Activated naive CD8-positive, alpha-beta T cell treated with anti-CD3 and anti-CD28 coated beads, Interleukin-2, amount 50 U/mL, for 24 hours (primary cell): ENCODE data around the gene PMM2.
"Not testable (repeated sequence)": the region's sequence is repeated elsewhere in the genome, so short reads cannot be mapped to it uniquely, and the experiment has no call there.

Experiments
- ATAC-seq: fragments of 150-1000 bp; cut with Tn5 transposase; one replicate; pipeline ENCODE4 v1.10.0; 2021
- DNase-seq: peaks from one replicate; pipeline ENCODE4 v3.0.0; 2021
- H3K27ac Mint-ChIP-seq: one replicate; pipeline ENCODE4 v1.8.0; 2021; ENCODE audit warnings: mild to moderate bottlenecking, mixed read lengths
- H3K27me3 Mint-ChIP-seq: one replicate; pipeline ENCODE4 v1.8.0; 2021; ENCODE audit warnings: mixed read lengths
- H3K36me3 Mint-ChIP-seq: one replicate; pipeline ENCODE4 v1.8.0; 2021; ENCODE audit warnings: low read depth, mixed read lengths
- H3K4me1 Mint-ChIP-seq: one replicate; pipeline ENCODE4 v1.8.0; 2021; ENCODE audit warnings: mixed read lengths
- H3K4me3 Mint-ChIP-seq: one replicate; pipeline ENCODE4 v1.8.0; 2021; ENCODE audit warnings: mild to moderate bottlenecking, moderate library complexity, mixed read lengths
- H3K9me3 Mint-ChIP-seq: one replicate; pipeline ENCODE4 v1.8.0; 2021; ENCODE audit warnings: mixed read lengths

PMM2 gene

GRCh38 chr16:8797364-8798173, at the start of gene PMM2, which contains the start of gene TMEM186:
TSS of gene PMM2 (plus strand) at chr16:8797839. CDS start at chr16:8797883, 44 bp downstream.
TSS of gene TMEM186 (minus strand) at chr16:8797639. CDS start at chr16:8797614, 25 bp downstream.
- no peaks in the 10 kb centered on the region for H3K9me3 Mint-ChIP-seq
- peak within 1 kb of the TSS; percentile 94 for H3K4me3 Mint-ChIP-seq
- peak within 1 kb of the TSS; percentile 94 for H3K27ac Mint-ChIP-seq
- peaks cover 2% of the 10 kb centered on the region for H3K27me3 Mint-ChIP-seq
- peak; percentile 94 for DNase-seq
- H3K36me3 Mint-ChIP-seq: peaks cover 35% of the 10 kb centered on the region
- peaks cover 44% of the 10 kb centered on the region for H3K4me1 Mint-ChIP-seq
- ATAC-seq: peak; percentile 95

- peaks cover 10% of the 10 kb centered on the region for H3K36me3 Mint-ChIP-seq
- not testable (repeated sequence) for H3K27me3 Mint-ChIP-seq, H3K4me1 Mint-ChIP-seq, ATAC-seq, H3K4me3 Mint-ChIP-seq, H3K27ac Mint-ChIP-seq, H3K9me3 Mint-ChIP-seq, DNase-seq
Measured at GRCh38 chr16:8748944-8749343, 48.7 kb upstream of the PMM2 start.

- Mint-ChIP-seq H3K9me3 (no peaks in the 10 kb centered on the region), H3K27me3 (no peaks in the 10 kb centered on the region), H3K27ac (no peak overlapping the region)
Measured at GRCh38 chr16:8751481-8752311, 45.9 kb upstream of the PMM2 start.

GRCh38 chr16:8752706-8753105, 44.9 kb upstream of the PMM2 start:
- DNase-seq: no peak
- Mint-ChIP-seq H3K27me3 (no peaks in the 10 kb centered on the region), H3K36me3 (peaks cover 3% of the 10 kb centered on the region), H3K4me3 (no peak overlapping the region), H3K9me3 (no peaks in the 10 kb centered on the region), H3K27ac (no peak overlapping the region), H3K4me1 (no peaks in the 10 kb centered on the region)
- no peak for ATAC-seq

More at GRCh38 chr16:8751481-8752311, 45.9 kb upstream of the PMM2 start:
- no peaks in the 10 kb centered on the region for H3K4me1 Mint-ChIP-seq
- DNase-seq (no peak), ATAC-seq (no peak)
- no peak overlapping the region for H3K4me3 Mint-ChIP-seq
- H3K36me3 Mint-ChIP-seq: peaks cover 6% of the 10 kb centered on the region

GRCh38 chr16:8753416-8754054, 44.1 kb upstream of the PMM2 start:
- no peaks in the 10 kb centered on the region for H3K9me3 Mint-ChIP-seq
- ATAC-seq (no peak), DNase-seq (no peak)
- no peak overlapping the region for H3K4me3 Mint-ChIP-seq
- H3K27ac Mint-ChIP-seq: no peak overlapping the region
- no peaks in the 10 kb centered on the region for H3K4me1 Mint-ChIP-seq
- H3K36me3 Mint-ChIP-seq: peaks cover 4% of the 10 kb centered on the region
- no peaks in the 10 kb centered on the region for H3K27me3 Mint-ChIP-seq

- no peaks in the 10 kb centered on the region for H3K9me3 Mint-ChIP-seq
- DNase-seq: no peak
- no peak overlapping the region for H3K27ac Mint-ChIP-seq
Measured at GRCh38 chr16:8756755-8757154, 40.9 kb upstream of the PMM2 start.

GRCh38 chr16:8758022-8758421, 39.6 kb upstream of the PMM2 start:
- Mint-ChIP-seq H3K9me3 (no peaks in the 10 kb centered on the region), H3K27me3 (no peaks in the 10 kb centered on the region), H3K27ac (no peak overlapping the region), H3K4me1 (no peaks in the 10 kb centered on the region), H3K4me3 (no peak overlapping the region), H3K36me3 (peaks cover 2% of the 10 kb centered on the region)
- no peak for DNase-seq
- no peak for ATAC-seq

More at GRCh38 chr16:8756755-8757154, 40.9 kb upstream of the PMM2 start:
- no peak overlapping the region for H3K4me3 Mint-ChIP-seq
- ATAC-seq: no peak
- H3K4me1 Mint-ChIP-seq: no peaks in the 10 kb centered on the region
- H3K36me3 Mint-ChIP-seq: peaks cover 2% of the 10 kb centered on the region
- no peaks in the 10 kb centered on the region for H3K27me3 Mint-ChIP-seq

- no peaks in the 10 kb centered on the region for H3K27me3 Mint-ChIP-seq
- ATAC-seq: no peak
- H3K36me3 Mint-ChIP-seq: peaks cover 2% of the 10 kb centered on the region
- DNase-seq: no peak
- no peak overlapping the region for H3K27ac Mint-ChIP-seq
- H3K4me1 Mint-ChIP-seq: no peaks in the 10 kb centered on the region
- H3K9me3 Mint-ChIP-seq: no peaks in the 10 kb centered on the region
- H3K4me3 Mint-ChIP-seq: no peak overlapping the region
Measured at GRCh38 chr16:8760021-8760420, 37.6 kb upstream of the PMM2 start.

- Mint-ChIP-seq H3K27me3 (no peaks in the 10 kb centered on the region), H3K4me1 (no peaks in the 10 kb centered on the region), H3K9me3 (no peaks in the 10 kb centered on the region), H3K4me3 (no peak overlapping the region), H3K36me3 (peaks cover 5% of the 10 kb centered on the region), H3K27ac (no peak overlapping the region)
- no peak for ATAC-seq
- no peak for DNase-seq
Measured at GRCh38 chr16:8761078-8761477, 36.6 kb upstream of the PMM2 start.

GRCh38 chr16:8762254-8762653, 35.4 kb upstream of the PMM2 start:
- no peak overlapping the region for H3K4me3 Mint-ChIP-seq
- DNase-seq (no peak), ATAC-seq (no peak)
- peaks cover 5% of the 10 kb centered on the region for H3K36me3 Mint-ChIP-seq
- H3K27ac Mint-ChIP-seq: no peak overlapping the region
- H3K4me1 Mint-ChIP-seq: no peaks in the 10 kb centered on the region
- no peaks in the 10 kb centered on the region for H3K27me3 Mint-ChIP-seq
- no peaks in the 10 kb centered on the region for H3K9me3 Mint-ChIP-seq

- ATAC-seq (no peak), DNase-seq (no peak)
- Mint-ChIP-seq H3K27ac (no peak overlapping the region), H3K27me3 (no peaks in the 10 kb centered on the region), H3K4me3 (no peak overlapping the region), H3K4me1 (no peaks in the 10 kb centered on the region), H3K36me3 (peaks cover 5% of the 10 kb centered on the region), H3K9me3 (no peaks in the 10 kb centered on the region)
Measured at GRCh38 chr16:8763083-8763482, 34.6 kb upstream of the PMM2 start.

GRCh38 chr16:8763899-8764298, 33.7 kb upstream of the PMM2 start:
- H3K4me3 Mint-ChIP-seq: no peak overlapping the region
- no peaks in the 10 kb centered on the region for H3K27me3 Mint-ChIP-seq
- no peak for ATAC-seq
- no peaks in the 10 kb centered on the region for H3K4me1 Mint-ChIP-seq
- no peak overlapping the region for H3K27ac Mint-ChIP-seq
- H3K9me3 Mint-ChIP-seq: no peaks in the 10 kb centered on the region
- no peak for DNase-seq
- peaks cover 5% of the 10 kb centered on the region for H3K36me3 Mint-ChIP-seq

- Mint-ChIP-seq H3K9me3 (no peaks in the 10 kb centered on the region), H3K27me3 (no peaks in the 10 kb centered on the region), H3K4me3 (no peak overlapping the region), H3K27ac (no peak overlapping the region), H3K4me1 (no peaks in the 10 kb centered on the region), H3K36me3 (peaks cover 5% of the 10 kb centered on the region)
- no peak for DNase-seq
- ATAC-seq: no peak
Measured at GRCh38 chr16:8764525-8765250, 33.0 kb upstream of the PMM2 start.

- H3K27ac Mint-ChIP-seq: no peak overlapping the region
- H3K4me1 Mint-ChIP-seq: no peaks in the 10 kb centered on the region
- H3K27me3 Mint-ChIP-seq: no peaks in the 10 kb centered on the region
- no peaks in the 10 kb centered on the region for H3K9me3 Mint-ChIP-seq
- no peak overlapping the region for H3K4me3 Mint-ChIP-seq
- H3K36me3 Mint-ChIP-seq: peaks cover 9% of the 10 kb centered on the region
- no peak for ATAC-seq
- no peak for DNase-seq
Measured at GRCh38 chr16:8767176-8767575, 30.5 kb upstream of the PMM2 start.
